Measurements from ENCODE around the gene ADIPOR2.
"Not testable (repeated sequence)": the region's sequence is repeated elsewhere in the genome, so short reads cannot be mapped to it uniquely, and the experiment has no call there.

ADIPOR2 gene

DNA sequence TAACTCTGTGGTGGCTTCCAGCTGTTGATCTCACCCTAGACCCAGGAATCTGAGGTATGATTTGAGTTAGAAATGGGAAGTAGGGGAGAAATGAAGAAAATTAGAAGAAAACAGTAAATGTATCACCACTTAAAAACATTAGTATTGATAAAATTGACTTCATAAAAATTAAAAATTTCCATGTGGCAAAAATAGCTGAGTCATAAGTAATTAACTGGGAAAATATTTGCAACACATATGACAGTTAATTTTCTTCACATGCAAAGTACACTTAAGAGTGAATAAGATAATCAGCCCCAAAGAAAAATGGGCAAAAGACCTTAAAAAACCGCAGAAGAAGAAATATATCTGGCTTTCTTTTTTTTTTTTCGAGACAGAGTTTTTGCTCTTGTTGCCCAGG is 25.5 kb upstream of the ADIPOR2 start:
- no peak for DNase-seq

DNA sequence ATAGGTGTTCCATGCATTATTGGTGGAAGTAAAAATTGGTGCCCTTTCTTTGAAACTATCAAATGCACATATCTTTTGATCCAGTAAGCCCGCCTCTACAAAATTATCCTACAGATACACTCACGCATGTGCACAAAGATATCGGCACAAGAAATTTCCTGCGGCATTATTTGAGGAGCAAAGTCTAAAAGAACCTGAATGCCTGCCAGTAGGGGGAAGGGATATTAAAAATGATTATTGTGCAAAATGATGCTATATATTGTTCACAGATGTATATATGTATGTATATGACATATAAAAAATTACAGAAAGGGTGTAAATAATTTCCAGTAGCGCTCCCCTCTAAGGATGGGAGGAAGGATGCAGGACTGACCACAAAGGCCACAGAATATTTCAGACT is 24.7 kb upstream of the ADIPOR2 start:
- no peak for DNase-seq

DNA sequence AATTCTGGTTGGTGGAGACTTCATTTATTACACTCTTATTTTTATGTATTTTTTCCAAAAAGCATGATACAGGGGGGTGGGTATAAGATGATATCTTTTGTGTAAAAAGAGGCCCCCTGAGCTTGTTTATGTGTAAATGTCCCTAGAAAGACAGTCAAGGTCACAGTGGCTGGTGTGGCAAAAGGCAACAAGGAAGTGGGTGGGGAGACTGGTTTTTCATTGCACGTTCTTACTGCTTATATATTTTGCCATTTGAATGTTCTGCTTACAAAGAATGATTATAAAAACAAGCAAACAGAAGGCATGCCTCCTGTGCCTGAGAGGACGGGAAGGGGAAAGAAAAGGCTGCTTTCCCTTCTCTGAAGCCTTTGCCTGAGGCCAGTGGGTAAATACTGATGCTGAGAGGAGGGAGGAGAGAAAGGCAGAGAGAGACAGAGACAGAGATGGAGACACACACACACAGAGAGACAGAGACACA is 24.1 kb upstream of the ADIPOR2 start:
- no peak for DNase-seq

DNA sequence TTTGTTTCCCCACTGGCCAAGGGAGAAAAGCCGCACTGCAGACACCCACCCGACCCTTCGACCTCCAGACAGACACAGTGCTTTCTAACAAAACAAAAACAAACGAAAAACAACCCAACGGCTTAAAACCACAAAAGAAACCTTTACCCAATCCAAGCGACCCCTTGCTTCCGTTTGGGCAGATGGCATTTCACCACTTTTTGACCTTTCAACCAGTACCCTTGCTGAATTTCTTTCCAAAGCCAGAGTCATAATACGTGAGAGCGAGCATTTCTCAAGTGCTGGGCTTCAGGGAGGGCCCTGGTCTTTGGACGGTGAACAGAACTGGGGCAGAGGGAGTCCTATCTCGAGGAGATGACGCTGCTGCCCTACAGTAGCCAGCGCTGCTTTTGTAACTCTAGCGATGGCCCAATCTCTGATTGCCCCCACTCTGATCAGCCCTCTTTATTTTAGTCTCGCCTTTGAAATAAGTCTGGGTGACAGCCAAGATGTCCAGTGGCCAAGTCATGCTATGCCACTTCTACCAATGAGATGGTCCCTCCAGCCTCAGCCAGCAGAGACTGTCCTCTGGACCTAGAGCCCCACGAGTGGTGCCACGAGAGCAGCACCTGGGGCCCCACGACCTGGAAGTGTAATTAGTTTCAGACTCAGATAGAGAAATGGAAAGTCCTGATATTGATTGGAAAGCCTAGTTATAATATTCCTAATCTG is 21.9 kb upstream of the ADIPOR2 start:
- no peak for DNase-seq

DNA sequence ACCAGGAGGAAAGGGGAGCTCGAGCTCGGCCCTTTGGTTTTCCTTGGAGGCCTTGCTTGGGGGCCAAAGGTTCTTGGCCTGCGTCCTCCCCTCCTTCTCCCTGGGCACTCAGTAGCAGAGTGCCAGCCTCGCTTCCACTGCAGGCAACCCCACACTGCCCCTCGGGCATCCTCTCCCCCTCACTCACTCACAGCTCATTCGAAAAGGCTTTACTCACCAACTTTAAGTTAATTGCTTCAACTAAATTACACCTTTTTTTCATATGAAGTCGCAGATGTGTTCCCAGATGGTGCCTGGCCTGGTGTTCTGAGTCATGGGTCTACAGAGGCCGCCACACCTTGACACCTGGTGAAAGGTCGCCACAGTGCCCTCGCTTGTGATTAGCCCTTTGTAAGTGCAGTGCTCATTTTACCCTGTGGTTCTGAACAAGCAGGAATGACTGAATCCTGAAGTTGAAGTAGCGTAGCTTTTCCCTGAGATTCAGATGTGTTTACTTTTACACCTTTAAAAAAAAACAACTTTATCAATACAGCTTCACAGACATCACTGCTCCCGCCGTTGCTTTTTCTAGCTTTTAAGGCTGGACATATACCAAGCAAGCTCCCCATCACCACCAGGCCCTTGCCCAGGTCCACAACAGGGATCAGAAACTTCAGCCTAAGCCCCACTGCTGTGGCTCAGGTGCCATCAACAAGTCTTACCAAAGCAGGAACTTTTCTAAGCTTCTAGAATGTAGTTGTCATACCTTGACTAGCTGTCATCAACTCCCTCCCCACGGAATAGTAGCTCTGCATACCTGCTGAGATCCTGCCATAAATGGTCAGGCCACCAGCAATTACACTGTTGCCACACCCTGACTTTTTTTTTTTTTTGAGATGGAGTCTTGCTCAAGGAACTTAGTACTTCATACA is 20.3 kb upstream of the ADIPOR2 start:
- DNase-seq: no peak

DNA sequence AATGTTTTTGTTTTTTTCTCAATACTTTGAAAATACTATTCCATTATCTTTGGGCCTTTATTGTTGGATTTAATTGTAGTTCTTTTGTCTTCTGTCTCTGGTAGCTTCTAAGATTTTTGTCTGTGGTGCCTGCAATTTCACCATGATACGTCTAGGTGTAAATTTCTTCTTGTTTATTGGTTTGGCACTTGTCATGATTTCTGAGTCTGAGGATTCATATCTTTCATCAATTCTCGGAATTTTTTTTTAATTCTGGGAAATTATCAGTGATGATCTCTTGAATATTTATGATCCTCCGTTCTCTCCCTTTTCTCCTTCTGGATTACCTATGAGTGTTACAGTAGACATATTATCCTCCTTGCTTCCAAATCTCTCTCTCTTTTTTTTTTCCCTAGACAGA is 14.8 kb upstream of the ADIPOR2 start:
- DNase-seq: no peak

DNA sequence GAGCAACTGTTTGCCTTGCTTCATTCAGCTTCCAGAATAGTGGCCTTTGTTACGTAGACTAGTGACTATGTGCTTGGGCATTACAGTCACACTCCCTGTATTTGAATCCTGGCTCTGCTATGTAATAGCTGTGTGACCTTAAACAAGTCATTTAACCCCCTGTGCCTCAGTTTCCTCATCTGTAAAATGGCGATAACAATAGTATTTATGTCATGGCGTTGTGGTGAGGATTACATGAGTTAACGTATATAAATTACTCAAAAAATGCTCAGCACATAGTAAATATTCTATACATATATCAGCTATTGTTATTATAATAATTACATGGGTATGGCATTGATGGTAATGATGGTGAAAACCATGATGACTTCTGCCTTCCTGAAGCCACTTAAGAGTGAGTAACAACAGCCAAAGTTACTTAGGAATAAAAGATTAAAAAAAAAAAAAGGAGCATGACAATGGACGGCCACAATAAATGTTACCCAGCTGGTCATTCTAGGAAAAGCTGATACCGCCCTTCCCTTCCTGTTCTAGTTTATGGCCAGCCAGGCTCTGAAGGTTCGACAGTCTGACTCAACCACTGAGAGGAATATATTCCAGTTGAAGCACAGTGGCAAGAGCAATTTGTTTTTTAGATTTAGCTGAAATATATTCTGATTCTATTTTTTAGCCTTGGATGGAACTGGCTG is 9.9 kb upstream of the ADIPOR2 start:
- no peak for DNase-seq

DNA sequence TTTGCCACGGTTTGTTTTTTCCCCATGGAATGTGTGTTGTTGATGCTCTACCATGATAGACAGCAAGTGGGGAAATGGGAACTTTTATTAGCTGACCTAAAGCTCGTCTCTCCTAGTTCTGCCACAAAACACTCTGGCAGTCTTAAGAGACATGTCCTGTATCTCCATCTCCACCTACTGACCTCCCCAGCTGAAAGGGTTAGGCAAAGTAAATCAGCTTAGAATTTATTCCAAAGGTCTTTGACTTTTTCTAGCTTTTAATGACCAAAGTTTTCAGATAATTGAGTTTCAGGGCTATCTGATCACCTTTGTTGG is 9.4 kb upstream of the ADIPOR2 start:
- DNase-seq: no peak

DNA sequence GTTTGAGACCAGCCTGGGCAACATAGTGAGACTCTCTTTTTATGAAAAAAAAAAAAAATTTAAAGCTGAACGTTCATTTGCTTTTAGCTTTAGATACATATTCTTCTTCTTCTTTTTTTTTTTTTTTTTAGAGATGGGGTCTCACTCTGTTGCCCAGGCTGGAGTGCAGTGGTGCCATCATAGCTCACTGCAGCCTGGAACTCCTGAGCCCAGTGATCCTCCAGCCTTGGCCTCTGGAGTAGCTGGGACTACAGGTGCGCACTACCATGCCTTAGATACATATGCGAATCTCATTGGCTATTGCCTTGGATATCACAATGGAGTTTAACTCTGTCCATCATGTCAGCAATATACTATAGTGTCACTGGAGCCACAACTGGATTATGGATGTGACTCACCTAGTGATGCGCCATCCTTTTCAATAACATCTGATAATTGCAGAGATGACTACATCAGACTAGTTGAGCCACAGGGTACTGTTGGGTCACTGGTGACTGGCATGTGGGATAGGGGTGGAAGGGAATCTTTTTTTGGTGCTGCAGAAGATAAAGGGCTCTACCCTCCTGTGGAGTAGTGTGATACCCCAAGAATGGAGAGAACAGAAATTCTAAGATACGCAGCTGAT is 2.7 kb upstream of the ADIPOR2 start:
- DNase-seq: no peak

DNA sequence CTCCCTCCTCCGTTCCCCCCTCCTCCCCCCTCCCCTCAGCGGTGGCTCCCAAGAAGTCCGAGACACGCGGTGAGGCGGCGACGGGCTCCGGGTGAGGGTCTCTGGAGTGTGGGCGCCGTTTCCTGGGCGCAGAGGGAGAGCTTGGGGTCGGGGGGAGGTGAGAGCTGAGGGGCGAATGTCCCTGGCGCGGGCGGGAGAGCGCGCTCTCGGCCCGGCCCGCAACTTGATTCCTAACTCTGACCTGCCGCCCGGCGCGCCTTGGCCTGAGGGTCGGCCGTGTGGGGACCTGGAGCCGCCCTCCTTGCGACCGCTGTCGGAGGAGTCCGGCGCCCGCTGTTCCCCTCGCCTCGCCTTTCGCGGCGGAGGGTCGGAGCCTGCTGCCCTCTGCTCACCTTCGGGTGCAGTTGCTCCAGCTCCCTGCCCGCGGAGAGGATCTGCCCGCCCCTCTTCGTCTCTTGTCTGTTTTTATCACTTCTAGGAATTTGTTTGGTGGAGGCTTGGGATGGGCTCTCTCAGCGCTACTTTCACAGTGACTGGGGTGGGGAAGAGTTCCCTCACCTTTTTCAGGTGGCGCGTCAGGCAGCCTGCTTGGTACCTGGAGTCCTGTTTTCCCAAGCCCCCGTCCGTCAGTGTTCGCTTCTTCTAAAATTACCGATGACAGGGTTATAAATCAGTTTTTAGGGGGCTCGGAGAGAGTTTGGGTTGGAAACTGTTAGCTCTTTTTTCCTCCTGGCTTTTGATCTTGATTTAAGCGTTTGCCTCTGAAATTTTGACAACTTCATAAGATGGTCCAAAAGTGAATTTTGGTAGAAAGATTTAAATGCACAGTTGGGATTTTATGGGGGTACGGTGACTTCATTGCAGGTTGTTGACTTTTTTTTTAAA is 495 bp downstream of the ADIPOR2 start:
- DNase-seq: no peak

DNA sequence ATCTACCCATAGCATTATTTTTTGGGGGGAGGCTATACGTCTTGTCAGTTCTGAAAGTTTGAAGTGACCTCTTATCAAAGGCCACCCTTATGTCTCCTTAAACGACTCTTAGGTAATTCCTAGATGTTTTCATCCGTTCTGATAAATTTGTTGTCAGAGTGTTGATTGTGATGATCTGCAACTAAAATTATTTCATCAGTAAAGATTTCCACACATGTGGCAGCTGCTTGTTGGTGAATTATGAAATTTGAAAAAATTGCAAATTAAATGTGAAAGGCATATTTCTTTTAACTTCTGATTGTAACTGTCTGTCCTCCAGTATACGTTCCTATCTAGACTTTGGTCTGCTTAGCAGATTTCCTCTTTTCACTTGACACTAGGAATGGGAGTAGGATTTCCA is 1.4 kb downstream of the ADIPOR2 start:
- DNase-seq: no peak

DNA sequence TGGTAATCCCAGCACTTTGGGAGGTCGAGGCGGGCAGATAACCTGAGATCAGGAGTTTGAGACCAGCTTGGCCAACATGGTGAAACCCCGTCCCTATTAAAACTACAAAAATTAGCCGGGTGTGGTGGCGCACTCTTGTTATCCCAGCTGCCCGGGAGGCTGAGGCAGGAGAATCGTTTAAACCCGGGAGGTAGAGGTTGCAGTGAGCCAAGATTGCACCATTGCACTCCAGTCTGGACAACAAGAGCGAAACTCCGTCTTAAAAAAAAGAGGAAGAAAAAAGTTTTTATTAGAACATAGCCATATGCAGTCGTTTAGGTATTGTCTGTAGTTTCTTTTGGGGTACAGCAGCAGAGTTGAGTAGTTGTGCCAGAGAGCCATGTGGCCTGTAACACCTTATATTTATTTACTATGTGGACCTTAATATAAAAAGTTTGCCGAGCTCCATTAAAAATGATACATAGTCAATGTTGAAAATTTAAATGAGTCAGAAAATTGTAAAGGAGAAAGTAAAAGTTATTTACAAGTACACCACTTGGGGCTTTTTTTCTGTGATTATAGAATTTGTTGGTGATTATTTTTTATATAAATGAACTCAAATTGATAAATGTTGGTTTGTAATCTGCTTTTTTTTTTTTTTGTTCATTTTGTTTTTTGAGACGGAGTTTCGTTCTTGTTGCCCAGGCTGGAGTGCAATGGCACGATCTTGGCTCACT is 2.2 kb downstream of the ADIPOR2 start:
- no peak for DNase-seq

DNA sequence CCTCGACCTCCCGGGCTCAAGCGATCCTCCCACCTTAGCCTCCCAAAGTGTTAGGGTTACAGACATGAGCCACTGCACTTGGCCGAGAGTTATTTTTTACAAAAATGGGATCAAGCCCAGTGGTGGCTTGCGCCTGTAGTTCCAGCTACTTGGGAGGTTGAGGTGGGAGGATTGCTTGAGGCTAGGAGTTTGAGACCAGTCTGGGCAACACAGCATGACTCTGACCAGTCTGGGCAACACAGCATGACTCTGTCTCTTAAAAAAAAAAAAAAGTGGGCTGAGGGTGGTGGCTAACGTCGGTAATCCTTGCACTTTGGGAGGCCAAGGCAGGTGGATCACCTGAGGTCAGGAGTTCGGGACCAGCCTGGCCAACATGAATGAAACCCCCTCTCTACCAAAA is 4.2 kb downstream of the ADIPOR2 start:
- DNase-seq: not testable (repeated sequence)

DNA sequence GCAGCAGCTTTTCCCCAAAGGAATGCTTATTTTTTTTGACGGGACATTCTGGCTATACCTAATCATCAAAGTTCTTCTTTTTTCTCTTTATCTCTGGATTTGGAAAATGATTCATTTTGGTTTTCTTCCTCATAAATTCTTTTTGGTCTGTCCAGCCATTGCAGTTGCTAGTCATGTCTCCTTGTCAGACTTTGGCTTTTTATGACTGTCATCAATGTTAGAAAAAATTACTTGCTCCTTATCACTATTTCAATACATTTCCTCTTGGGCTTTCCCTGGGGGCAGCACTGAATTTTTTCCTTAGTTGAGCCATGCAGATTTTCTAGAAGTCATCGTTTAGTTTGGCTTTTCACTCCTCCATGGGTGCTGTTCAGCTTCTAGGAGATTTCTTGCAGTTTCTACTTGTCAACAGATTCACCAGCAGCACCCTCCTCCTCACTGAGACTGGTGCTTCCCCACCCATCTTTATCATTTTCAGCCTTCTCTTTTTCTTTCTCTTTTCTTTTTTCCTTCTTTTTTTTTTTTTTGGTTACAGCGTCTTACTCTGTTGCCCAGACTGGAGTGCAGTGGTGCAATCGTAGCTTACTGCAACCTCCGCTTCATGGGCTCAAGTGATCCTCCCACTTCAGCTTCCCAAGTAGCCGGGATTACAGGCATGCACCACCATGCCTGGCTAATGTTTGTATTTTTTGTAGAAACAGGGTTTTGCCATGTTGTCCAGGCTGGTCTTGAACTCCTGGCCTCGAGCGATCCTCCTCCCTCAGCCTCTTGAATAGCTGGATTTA is 5.2 kb downstream of the ADIPOR2 start:
- DNase-seq: no peak

DNA sequence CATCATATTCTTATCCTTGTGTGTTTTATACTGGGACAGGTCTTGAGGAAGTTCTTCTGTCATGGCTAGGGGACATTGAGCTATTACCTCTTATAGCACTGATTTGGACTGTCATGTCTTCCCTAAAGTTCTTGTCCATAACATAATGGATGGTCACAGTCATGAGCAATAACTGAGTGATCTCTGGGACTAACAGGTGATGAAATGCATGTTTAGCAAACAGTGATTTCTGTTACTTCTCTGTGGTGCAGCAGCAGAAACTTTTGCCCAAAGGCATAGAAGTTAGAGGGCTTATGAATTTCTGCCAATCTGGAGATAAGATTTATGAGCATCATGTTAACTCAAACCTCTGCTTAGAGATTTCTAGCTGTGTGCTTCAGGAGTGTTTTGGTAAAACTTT is 5.9 kb downstream of the ADIPOR2 start:
- no peak for DNase-seq

DNA sequence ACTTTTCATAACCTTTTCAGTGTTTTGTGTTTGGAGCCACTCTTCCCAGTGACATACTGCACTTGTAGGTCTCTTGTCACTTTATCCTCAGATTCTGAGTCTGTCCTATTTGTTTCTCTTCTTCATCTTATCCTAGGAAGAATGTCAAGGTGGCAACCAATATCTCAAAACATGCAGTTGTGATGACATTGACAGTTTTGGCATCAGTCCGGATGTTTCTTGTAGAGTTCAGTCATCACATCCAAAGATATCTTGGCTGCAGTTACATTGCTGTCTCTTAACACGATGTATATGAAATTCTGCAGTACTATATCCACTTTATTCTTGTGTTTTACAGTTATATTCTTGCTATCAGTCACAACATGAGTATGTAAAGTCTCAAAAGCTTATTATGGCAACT is 6.4 kb downstream of the ADIPOR2 start:
- DNase-seq: no peak

DNA sequence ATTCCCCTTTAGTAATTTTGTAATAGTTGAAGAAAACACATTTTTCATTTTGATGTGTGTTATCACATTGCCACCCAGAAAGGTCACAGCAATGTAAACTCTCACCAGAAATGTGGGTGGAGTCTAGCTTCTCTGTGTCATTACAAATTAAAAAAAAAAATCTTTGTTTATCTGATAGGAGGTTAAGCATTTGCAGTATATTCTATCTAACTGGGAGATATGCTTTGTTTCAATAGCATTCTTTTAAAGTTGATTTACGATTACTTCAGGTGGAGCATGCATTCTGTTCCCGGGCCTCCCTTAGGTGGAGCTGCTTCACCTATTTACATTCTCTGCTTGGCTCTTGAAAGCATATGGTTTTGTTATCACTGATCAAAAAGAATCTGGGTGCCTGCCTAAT is 7.8 kb downstream of the ADIPOR2 start:
- no peak for DNase-seq

DNA sequence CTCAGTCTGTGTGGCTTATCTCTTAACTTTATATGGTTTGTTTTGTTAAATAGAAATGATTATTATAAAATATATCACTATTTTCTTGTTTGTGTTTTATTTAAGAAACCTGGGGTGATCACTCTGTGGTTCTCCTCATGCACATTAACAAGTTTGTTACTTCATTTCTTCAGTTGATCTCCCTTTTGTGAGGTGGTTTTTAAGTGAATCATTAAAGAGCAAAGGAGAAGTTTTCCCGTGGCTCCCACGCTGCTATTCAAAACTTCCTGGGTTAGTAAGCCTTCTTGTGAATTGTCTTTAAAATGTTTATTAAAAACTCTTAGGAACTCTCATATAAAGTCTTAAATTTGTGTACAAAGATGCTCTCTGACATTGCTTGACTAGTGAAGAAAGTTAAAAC is 11.8 kb downstream of the ADIPOR2 start:
- DNase-seq: no peak

DNA sequence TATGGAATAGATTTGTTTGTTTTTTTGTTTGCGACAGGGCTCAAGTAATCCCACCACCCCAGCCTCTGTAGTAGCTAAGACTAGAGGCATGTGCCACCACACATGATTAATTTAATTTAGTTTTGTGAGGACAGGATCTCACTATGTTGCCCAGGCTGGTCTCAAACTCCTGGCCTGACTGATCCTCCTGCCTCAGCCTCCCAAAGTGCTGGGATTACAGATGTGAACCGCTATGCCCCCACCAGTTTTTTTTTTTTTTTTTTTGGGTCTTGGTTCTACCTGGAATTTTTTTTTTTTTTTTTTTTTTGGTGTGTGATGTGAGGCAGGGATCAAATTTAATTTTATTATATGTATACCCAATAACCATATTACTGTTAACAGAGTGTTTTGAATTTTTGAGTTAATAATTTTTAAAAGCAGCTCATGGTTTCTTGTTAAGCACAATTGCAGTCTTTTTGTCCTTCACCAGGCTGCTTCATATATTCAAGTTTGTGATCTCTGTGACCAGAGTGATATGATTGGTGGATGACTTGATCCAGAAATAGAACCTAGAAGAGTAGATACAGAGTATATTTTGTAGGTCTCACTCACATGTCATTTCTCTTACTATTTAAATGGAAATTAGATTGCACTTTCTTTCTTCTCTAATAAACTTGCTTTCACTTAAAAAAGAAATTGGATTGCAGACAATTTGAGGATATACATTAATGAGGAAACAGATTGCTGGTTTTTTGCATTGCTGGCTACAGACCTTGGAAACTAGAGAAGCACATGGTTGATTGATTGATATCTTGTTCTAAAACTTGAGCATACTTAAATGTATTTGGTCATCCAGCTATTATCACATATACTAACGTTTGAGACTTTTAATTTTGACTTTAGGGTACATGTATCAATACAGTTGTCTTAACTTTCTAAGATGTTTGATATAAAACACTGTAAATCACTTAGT is 13.2 kb downstream of the ADIPOR2 start:
- DNase-seq: no peak

Measured in fibroblast of skin of abdomen (primary cell).